Measurements from ENCODE around the gene GRK7. TPM values are rescaled to one million over a fixed set of nuclear protein-coding genes. Genes with fewer than 3 reads are reported as not detected.

Gene GRK7
- total RNA-seq, 2 donors from 2014 or later = not detected

GRCh38 chr3:141729240-141729639 lies 34.0 kb upstream of the GRK7 start:
- peak; percentile 62 for DNase-seq
- Mint-ChIP-seq H3K9me3 (no peaks in the 10 kb centered on the region), H3K4me1 (no peaks in the 10 kb centered on the region), H3K4me3 (no peak overlapping the region), H3K36me3 (ENCODE audit: low read depth) (no peaks in the 10 kb centered on the region), H3K27ac (no peak overlapping the region), H3K27me3 (ENCODE audit: insufficient read depth) (no peaks in the 10 kb centered on the region)
- Histone ChIP-seq H3K27me3 (ENCODE audit: control insufficient read depth, insufficient read depth, low read length, poor library complexity, severe bottlenecking) (peaks cover 2% of the 10 kb centered on the region), H3K27ac (ENCODE audit: low read depth, low read length) (no peak overlapping the region), H3K36me3 (ENCODE audit: control insufficient read depth, insufficient read depth, low read length) (no peaks in the 10 kb centered on the region), H3K4me3 (ENCODE audit: low read length) (no peak overlapping the region), H3K4me1 (ENCODE audit: control insufficient read depth, insufficient read depth, low read length) (no peaks in the 10 kb centered on the region), H3K9ac (ENCODE audit: extremely low read depth, low read length, poor library complexity, severe bottlenecking) (no peak overlapping the region), H3K9me3 (ENCODE audit: control insufficient read depth, low read length) (no peaks in the 10 kb centered on the region)
- TF ChIP-seq, protein P1, sequence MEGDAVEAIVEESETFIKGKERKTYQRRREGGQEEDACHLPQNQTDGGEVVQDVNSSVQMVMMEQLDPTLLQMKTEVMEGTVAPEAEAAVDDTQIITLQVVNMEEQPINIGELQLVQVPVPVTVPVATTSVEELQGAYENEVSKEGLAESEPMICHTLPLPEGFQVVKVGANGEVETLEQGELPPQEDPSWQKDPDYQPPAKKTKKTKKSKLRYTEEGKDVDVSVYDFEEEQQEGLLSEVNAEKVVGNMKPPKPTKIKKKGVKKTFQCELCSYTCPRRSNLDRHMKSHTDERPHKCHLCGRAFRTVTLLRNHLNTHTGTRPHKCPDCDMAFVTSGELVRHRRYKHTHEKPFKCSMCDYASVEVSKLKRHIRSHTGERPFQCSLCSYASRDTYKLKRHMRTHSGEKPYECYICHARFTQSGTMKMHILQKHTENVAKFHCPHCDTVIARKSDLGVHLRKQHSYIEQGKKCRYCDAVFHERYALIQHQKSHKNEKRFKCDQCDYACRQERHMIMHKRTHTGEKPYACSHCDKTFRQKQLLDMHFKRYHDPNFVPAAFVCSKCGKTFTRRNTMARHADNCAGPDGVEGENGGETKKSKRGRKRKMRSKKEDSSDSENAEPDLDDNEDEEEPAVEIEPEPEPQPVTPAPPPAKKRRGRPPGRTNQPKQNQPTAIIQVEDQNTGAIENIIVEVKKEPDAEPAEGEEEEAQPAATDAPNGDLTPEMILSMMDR (conservative IDR thresholded peaks at IDR 0.05) = peak; percentile 65
- WGBS, 2 experiments (ENCODE audit: insufficient coverage in 1 of 2, insufficient read length in 1 of 2) = 78% methylated on average over 4 of the region's 4 CpGs; no CpG with 5 or more reads in 1 of the 2 experiments

- no peak overlapping the region for H3K27ac Mint-ChIP-seq
- Histone ChIP-seq H3K9ac (ENCODE audit: extremely low read depth, low read length, poor library complexity, severe bottlenecking) (no peak overlapping the region), H3K4me3 (ENCODE audit: low read length) (no peak overlapping the region), H3K9me3 (ENCODE audit: control insufficient read depth, low read length) (no peaks in the 10 kb centered on the region), H3K27ac (ENCODE audit: low read depth, low read length) (no peak overlapping the region), H3K36me3 (ENCODE audit: control insufficient read depth, insufficient read depth, low read length) (no peaks in the 10 kb centered on the region), H3K27me3 (ENCODE audit: control insufficient read depth, insufficient read depth, low read length, poor library complexity, severe bottlenecking) (peaks cover 6% of the 10 kb centered on the region), H3K4me1 (ENCODE audit: control insufficient read depth, insufficient read depth, low read length) (no peaks in the 10 kb centered on the region)
- H3K36me3 Mint-ChIP-seq (ENCODE audit: low read depth) = no peaks in the 10 kb centered on the region
- no peak overlapping the region for H3K4me3 Mint-ChIP-seq
- TF ChIP-seq, protein P1 (conservative IDR thresholded peaks at IDR 0.05) = no peak
- DNase-seq = no peak
- H3K4me1 Mint-ChIP-seq = peaks cover under 1% of the 10 kb centered on the region
- no peaks in the 10 kb centered on the region for H3K27me3 Mint-ChIP-seq (ENCODE audit: insufficient read depth)
- H3K9me3 Mint-ChIP-seq = no peaks in the 10 kb centered on the region
These were observed 28.0 kb upstream of the GRK7 start for GRCh38 chr3:141735176-141735575.

DNA sequence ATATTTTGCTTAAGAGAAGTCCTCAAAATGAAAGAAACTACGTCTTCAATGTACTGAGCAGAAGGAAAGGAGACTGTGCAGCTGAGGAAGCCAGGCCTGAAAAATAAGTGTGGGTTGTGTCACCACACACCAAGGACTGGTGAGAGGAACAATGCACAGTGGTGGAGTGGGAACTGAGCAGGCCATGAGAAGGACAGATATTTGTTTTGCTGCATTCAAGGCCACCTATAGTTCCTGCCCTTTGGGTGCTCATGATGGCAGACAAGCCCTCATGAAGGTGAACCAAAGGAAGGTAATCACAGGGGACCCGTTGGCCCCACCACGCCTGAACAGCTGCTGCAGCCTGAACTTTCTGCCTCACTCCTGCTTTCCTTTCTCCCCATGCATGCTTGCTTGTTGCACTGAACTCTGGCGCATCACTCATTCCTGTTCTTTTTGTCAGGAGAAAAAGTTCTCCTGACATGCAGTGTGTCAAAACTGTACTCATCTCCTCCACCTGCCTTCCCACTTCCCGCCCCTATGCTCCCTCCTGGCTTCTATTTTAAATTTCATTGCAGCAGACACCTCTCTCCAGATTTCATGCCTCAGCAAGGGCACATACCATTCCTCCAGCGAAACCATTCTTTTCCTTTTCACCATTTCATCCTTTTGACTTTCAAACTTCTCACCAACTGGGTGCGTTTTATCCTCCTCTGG lies 27.3 kb upstream of the GRK7 start:
- Mint-ChIP-seq H3K4me3 (no peak overlapping the region), H3K36me3 (ENCODE audit: low read depth) (no peaks in the 10 kb centered on the region), H3K27me3 (ENCODE audit: insufficient read depth) (no peaks in the 10 kb centered on the region), H3K4me1 (peaks cover 8% of the 10 kb centered on the region), H3K9me3 (no peaks in the 10 kb centered on the region), H3K27ac (no peak overlapping the region)
- peaks cover 2% of the 10 kb centered on the region for H3K4me1 ChIP-seq (ENCODE audit: control insufficient read depth, insufficient read depth, low read length)
- peaks cover 4% of the 10 kb centered on the region for H3K36me3 ChIP-seq (ENCODE audit: control insufficient read depth, insufficient read depth, low read length)
- no peak for DNase-seq
- no peak overlapping the region for H3K27ac ChIP-seq (ENCODE audit: low read depth, low read length)
- 87 to 94% methylated on average over 5 to 7 of the region's 7 CpGs for WGBS, 2 experiments (ENCODE audit: insufficient coverage in 1 of 2, insufficient read length in 1 of 2)
- H3K9me3 ChIP-seq (ENCODE audit: control insufficient read depth, low read length) = no peaks in the 10 kb centered on the region
- no peak overlapping the region for H3K9ac ChIP-seq (ENCODE audit: extremely low read depth, low read length, poor library complexity, severe bottlenecking)
- H3K4me3 ChIP-seq (ENCODE audit: low read length) = no peak overlapping the region
- TF ChIP-seq, protein P1 (conservative IDR thresholded peaks at IDR 0.05) = no peak
- H3K27me3 ChIP-seq (ENCODE audit: control insufficient read depth, insufficient read depth, low read length, poor library complexity, severe bottlenecking) = peaks cover 6% of the 10 kb centered on the region

Measured in endodermal cell (in vitro differentiated cells).